K562 (cell line): ENCODE data around the gene CAMK2N1. TPM values are rescaled to one million over a fixed set of nuclear protein-coding genes. Genes with fewer than 3 reads are reported as not detected.
A peak's percentile ranks its signal among the peaks of the same experiment; 100 is the strongest.

ENCODE experiments used
- ATAC-seq: fragments of 200-7000 bp; cut with Tn5 transposase; 3 replicates; pipeline ENCODE4 v1.9.1; 2020; ENCODE audit warnings: moderate library complexity
- BruUV-seq: library from RNA; stranded (reverse); fragments of 400-500 nt; replicated peaks from 2 replicates; lab custom pipeline; 2021; lab: Mats Ljungman, UMichigan
- CTCF ChIA-PET: fragments of 300-600 bp; formaldehyde crosslinking; extraction: SDS; loops from one replicate; lab custom pipeline; 2021; ENCODE audit warnings: low intra/inter-chr PET ratio; lab: Yijun Ruan, JAX
- POLR2A ChIA-PET: fragments of 300-600, 350-650 bp; sonication (Branson Sonifier 250); formaldehyde crosslinking; extraction: SDS; loops from one replicate; lab custom pipeline; 2021; ENCODE audit warnings: antibody characterized with exemption, inconsistent platforms; lab: Yijun Ruan, JAX
- DNase-seq, 4 experiments: peaks; one replicate each; pipeline versions ENCODE4 v3.0.0 to v3.0.0-alpha.2; 2011 to 2018; ENCODE audit warnings: low spot score in 3 of 4, mixed read lengths in 3 of 4; ENCODE audit errors: extremely low read depth in 1 of 4
- FAIRE-seq: peaks from 2 replicates; lab custom pipeline; 2011; peaks lifted over from hg19 to GRCh38; lab: Jason Lieb, UNC
- H2AFZ ChIP-seq: 2 replicates; pipeline ENCODE4 v1.6.0; 2011; ENCODE audit warnings: low read depth, low read length, control low read depth, inconsistent platforms
- H3K27ac ChIP-seq: fragments of 200-600 bp; 3 replicates; pipeline ENCODE4 v1.8.0; 2011; ENCODE audit warnings: low read depth, mild to moderate bottlenecking, control low read depth, inconsistent platforms, low read length, moderate library complexity, mixed read lengths; ENCODE audit errors: extremely low read depth
- H3K27me3 ChIP-seq, 2 experiments: fragments of 300-600 bp in 1 of 2; 2 replicates in 1 of 2; 3 replicates in 1 of 2; pipeline versions ENCODE4 v1.6.0 to v1.8.0; 2011; ENCODE audit warnings: inconsistent platforms in 2 of 2, low read length in 2 of 2, mild to moderate bottlenecking in 1 of 2, mixed read lengths in 1 of 2, moderate library complexity in 1 of 2; ENCODE audit not compliant: control insufficient read depth in 2 of 2, insufficient read depth in 2 of 2
- H3K36me3 ChIP-seq: fragments of 300-600 bp; 3 replicates; pipeline ENCODE4 v1.8.0; 2011; ENCODE audit warnings: mild to moderate bottlenecking, low read length, inconsistent platforms; ENCODE audit not compliant: control insufficient read depth, insufficient read depth
- H3K4me1 ChIP-seq, 2 experiments: fragments of 200-600 bp in 1 of 2; replicated peaks in 1 of 2; 2 replicates in 1 of 2; 3 replicates in 1 of 2; pipeline versions ENCODE4 v1.5.1 to v1.8.0; 2011; ENCODE audit warnings: inconsistent platforms in 2 of 2, low read length in 2 of 2, mild to moderate bottlenecking in 1 of 2, mixed read lengths in 1 of 2, moderate library complexity in 1 of 2; ENCODE audit not compliant: control insufficient read depth in 2 of 2, insufficient read depth in 2 of 2
- H3K4me2 ChIP-seq: 2 replicates; pipeline ENCODE4 v1.6.1; 2011; ENCODE audit warnings: low read length, control low read depth, inconsistent platforms, mixed read lengths; ENCODE audit not compliant: insufficient read depth
- H3K4me3 ChIP-seq: fragments of 200-600 bp; sonication (generic), shearing (Covaris generic); 2 replicates; pipeline ENCODE4 v1.5.1; 2016; ENCODE audit warnings: control low read depth, inconsistent platforms
- H3K79me2 ChIP-seq: fragments of 200-600 bp; 3 replicates; pipeline ENCODE4 v1.8.0; 2011; ENCODE audit warnings: low read length, inconsistent platforms; ENCODE audit not compliant: control insufficient read depth, insufficient read depth
- H3K9ac ChIP-seq, 2 experiments: 2 replicates each; pipeline versions ENCODE4 v1.6.0 to v1.6.1; 2011; ENCODE audit warnings: low read depth in 2 of 2, low read length in 2 of 2, control low read depth in 1 of 2, inconsistent platforms in 1 of 2, mild to moderate bottlenecking in 1 of 2, mixed read lengths in 1 of 2; ENCODE audit not compliant: insufficient read depth in 1 of 2
- H3K9me1 ChIP-seq: one replicate; pipeline ENCODE4 v1.6.0; 2011; ENCODE audit warnings: inconsistent platforms, mild to moderate bottlenecking, low read length, moderate library complexity; ENCODE audit not compliant: control insufficient read depth, insufficient read depth
- H3K9me3 ChIP-seq: replicated peaks from 2 replicates; pipeline ENCODE4 v1.5.1; 2011; ENCODE audit warnings: low read depth, low read length, inconsistent platforms; ENCODE audit not compliant: control insufficient read depth, insufficient read depth
- H4K20me1 ChIP-seq: replicated peaks from 2 replicates; pipeline ENCODE4 v1.6.1; 2011; ENCODE audit warnings: low read length, inconsistent platforms, mixed read lengths; ENCODE audit not compliant: control insufficient read depth, insufficient read depth
- CEBPB ChIP-seq: fragments of 450-650 bp; IDR thresholded peaks from 2 replicates; pipeline ENCODE4 v1.6.1; 2016; ENCODE audit warnings: missing genetic modification characterization, missing compliant biosample characterization
- CEBPG ChIP-seq, 3 experiments: fragments of 200-800 bp in 1 of 3; sonication (Bioruptor generic) in 1 of 3; sonication (generic) in 1 of 3; formaldehyde crosslinking in 1 of 3; IDR thresholded peaks in 2 of 3; conservative IDR thresholded peaks in 1 of 3; 2 replicates each; pipeline versions ENCODE4 v1.6.1 to v1.8.0; 2016 to 2022; ENCODE audit warnings: missing compliant biosample characterization in 2 of 3, missing genetic modification characterization in 2 of 3, mild to moderate bottlenecking in 1 of 3, missing genetic modification reagents in 1 of 3
- KHSRP ChIP-seq: fragments of 450-650 bp; IDR thresholded peaks from 2 replicates; pipeline ENCODE4 v1.6.1; 2017
- WGBS: fragments of 100-300 bp; shearing (Covaris generic); methylation state at CpG from one replicate; pipeline ENCODE4 v1.1.6; 2016; ENCODE audit warnings: low coverage, mixed read lengths; ENCODE audit not compliant: insufficient coverage; ENCODE audit errors: missing lambda C conversion rate; 5-methylcytosine and 5-hydroxymethylcytosine counted together
- in situ Hi-C: fragments of 300-500 bp; cut with MboI; formaldehyde crosslinking; loops from 4 replicates; pipeline ENCODE4 v1.15.0; 2018; ENCODE audit warnings: inconsistent platforms, mixed read lengths
- intact Hi-C: fragments of 100-400 bp; cut with micrococcal nuclease; formaldehyde crosslinking; loops from 2 replicates; pipeline ENCODE4 v1.14.2; 2022
- polyA plus RNA-seq, 8 experiments: library from polyadenylated mRNA; depleted of rRNA in 4 of 8; stranded (reverse) in 5 of 8; unstranded in 3 of 8; fragments of >200 nt; fragmentation: Nextera tagmentation in 2 of 8; fragmentation: Illumina TruSeq in 1 of 8; extraction: Ambion mirVana in 2 of 8; extraction: Trizol in 1 of 8; gene quantifications; 2 replicates each; pipeline versions ENCODE4 v1.2.1 to v1.2.3, GENCODE V29; 2011 to 2014; ENCODE audit warnings: inconsistent platforms in 1 of 8, missing spikeins in 1 of 8
- total RNA-seq, 7 experiments: library from RNA; depleted of rRNA in 6 of 7; stranded (reverse); fragments of >200 nt in 6 of 7; fragmentation: Illumina TruSeq in 2 of 7; extraction: Trizol in 2 of 7; gene quantifications; 2 replicates each; pipeline versions ENCODE4 v1.2.1 to v1.2.3, GENCODE V29; 2011 to 2021; ENCODE audit warnings: low replicate concordance in 1 of 7

CAMK2N1 gene
- total and polyA plus RNA-seq, 9 of the 15 experiments (the other 6 are each of a cell fraction or from before 2014, with no cell fraction given): 0.09 to 1.4 (median 0.34) TPM

- Histone ChIP-seq H3K4me2 (no peak overlapping the region), H3K9ac (no peak overlapping the region), H3K4me3 (no peak overlapping the region), H3K27ac (no peak overlapping the region), H3K9me3 (no peaks in the 10 kb centered on the region; the same call in 1 of the 2 replicates), H3K79me2 (no peaks in the 10 kb centered on the region), H3K27me3 (peaks cover 28 to 59% of the 10 kb centered on the region in 2 experiments), H3K4me1 (peaks cover 0 to 35% of the 10 kb centered on the region in 2 experiments; a peak in 3 of 5 replicates), H4K20me1 (no peaks in the 10 kb centered on the region; the same call in none of the 2 replicates), H3K9me1 (no peaks in the 10 kb centered on the region), H3K36me3 (no peaks in the 10 kb centered on the region), H2AFZ (no peak overlapping the region)
- BruUV-seq: no TSS peak
- WGBS: 44% methylated on average over 16 of the region's 16 CpGs
- intact Hi-C loops (no loop called here), in situ Hi-C loops (no loop called here)
- FAIRE-seq (no peak), ATAC-seq (no peak), DNase-seq (no peak)
- ChIA-PET POLR2A (interaction anchor here (1.1 to 1.2 kb wide), 3 partner anchors 10 to 22 kb away, joined by 3 to 4 read pairs (median 3); no protein-coding TSS in a partner anchor), CTCF (no interaction called here)
- no peak for TF ChIP-seq CEBPG (CRISPR knock-in tag; IDR thresholded peaks at IDR 0.05)
- peak; percentile 78 to 99 for TF ChIP-seq CEBPG (tag; conservative IDR thresholded peaks at IDR 0.05 in 1 of 2, IDR thresholded peaks at IDR 0.05 in 1 of 2)
- no peak for TF ChIP-seq KHSRP
- TF ChIP-seq CEBPB: peak; percentile 95
Observed at GRCh38 chr1:20483098-20483832, 2.7 kb downstream of the CAMK2N1 start.
